WTC11 (cell line): ENCODE measurements around the gene ATCAY. TPM values are rescaled to one million over a fixed set of nuclear protein-coding genes. Genes with fewer than 3 reads are reported as not detected.
"Not testable (repeated sequence)": the region's sequence is repeated elsewhere in the genome, so short reads cannot be mapped to it uniquely, and the experiment has no call there.

Experiments
- ATAC-seq: fragments of 200-7000 bp; cut with Tn5 transposase; 2 replicates; pipeline ENCODE4 v1.10.0; 2021; ENCODE audit warnings: mild to moderate bottlenecking, moderate library complexity
- CTCF ChIA-PET: fragments of 300-600 bp; sonication (Branson Sonifier 250); formaldehyde crosslinking; loops from one replicate; lab custom pipeline; 2021; ENCODE audit warnings: antibody characterized with exemption; lab: Charles Lee
- POLR2A ChIA-PET: fragments of 350-600 bp; sonication (Branson Sonifier 250); formaldehyde crosslinking; loops from one replicate; lab custom pipeline; 2021; ENCODE audit warnings: antibody characterized with exemption; lab: Charles Lee
- DNase-seq: peaks from one replicate; pipeline ENCODE4 v3.0.0; 2021; ENCODE audit warnings: low spot score
- H3K27ac Mint-ChIP-seq: 2 replicates; pipeline ENCODE4 v1.8.0; 2021; ENCODE audit warnings: mixed read lengths
- H3K27me3 Mint-ChIP-seq: 2 replicates; pipeline ENCODE4 v1.8.0; 2021; ENCODE audit warnings: low read depth, mild to moderate bottlenecking, moderate library complexity, mixed read lengths
- H3K36me3 Mint-ChIP-seq: 2 replicates; pipeline ENCODE4 v1.8.0; 2021; ENCODE audit warnings: mixed read lengths
- H3K4me1 Mint-ChIP-seq: 2 replicates; pipeline ENCODE4 v1.8.0; 2022; ENCODE audit warnings: mixed read lengths
- H3K4me3 Mint-ChIP-seq: 2 replicates; pipeline ENCODE4 v1.8.0; 2021; ENCODE audit warnings: mild to moderate bottlenecking, moderate library complexity, mixed read lengths
- H3K9me3 Mint-ChIP-seq: 2 replicates; pipeline ENCODE4 v1.8.0; 2021; ENCODE audit warnings: mixed read lengths
- GRHL2 ChIP-seq: fragments of 250-450 bp; sonication (Bioruptor Pico); IDR thresholded peaks from 2 replicates; pipeline ENCODE4 v1.8.0; 2022; ENCODE audit warnings: mild to moderate bottlenecking, moderate library complexity; ENCODE audit not compliant: insufficient replicate concordance, severe bottlenecking
- GTF2I ChIP-seq: fragments of 250-450 bp; sonication (Bioruptor Pico); conservative IDR thresholded peaks from 2 replicates; pipeline ENCODE4 v1.4.0; 2021; ENCODE audit warnings: mild to moderate bottlenecking
- IRF2 ChIP-seq: sonication (generic); formaldehyde crosslinking; IDR thresholded peaks from 2 replicates; pipeline ENCODE4 v1.8.0; 2022; ENCODE audit warnings: low read depth, missing genetic modification reagents, borderline replicate concordance
- JUN ChIP-seq: sonication (generic); formaldehyde crosslinking; IDR thresholded peaks from 2 replicates; pipeline ENCODE4 v1.8.0; 2023; ENCODE audit warnings: mild to moderate bottlenecking, missing genetic modification reagents
- MXD4 ChIP-seq: fragments of 250-450 bp; sonication (Bioruptor Pico); IDR thresholded peaks from 2 replicates; pipeline ENCODE4 v1.8.0; 2021; ENCODE audit warnings: mild to moderate bottlenecking, moderate library complexity, borderline replicate concordance
- NFYB ChIP-seq: sonication (generic); formaldehyde crosslinking; conservative IDR thresholded peaks from 2 replicates; pipeline ENCODE4 v1.8.0; 2022; ENCODE audit warnings: low read depth, missing genetic modification reagents
- TEAD1 ChIP-seq: sonication (generic); formaldehyde crosslinking; IDR thresholded peaks from 2 replicates; pipeline ENCODE4 v1.8.0; 2022; ENCODE audit warnings: mild to moderate bottlenecking, missing genetic modification reagents
- TEAD4 ChIP-seq: sonication (generic); formaldehyde crosslinking; IDR thresholded peaks from 2 replicates; pipeline ENCODE4 v1.8.0; 2022; ENCODE audit warnings: mild to moderate bottlenecking, missing genetic modification reagents
- ZNF232 ChIP-seq: sonication (generic); formaldehyde crosslinking; IDR thresholded peaks from 2 replicates; pipeline ENCODE4 v1.8.0; 2022; ENCODE audit warnings: mild to moderate bottlenecking, missing genetic modification reagents
- total RNA-seq: library from RNA; stranded (reverse); gene quantifications from 3 replicates; pipeline ENCODE4 v1.2.3, GENCODE V29; 2021
- TF ChIP-seq, protein P1 (sequence below): sonication (generic); formaldehyde crosslinking; IDR thresholded peaks from 2 replicates; pipeline ENCODE4 v1.8.1; 2022; ENCODE audit warnings: low read depth, mild to moderate bottlenecking, moderate library complexity, missing genetic modification reagents, borderline replicate concordance
- TF ChIP-seq, protein P2 (sequence below): fragments of 250-450 bp; sonication (Bioruptor Pico); IDR thresholded peaks from 2 replicates; pipeline ENCODE4 v1.9.0; 2021; ENCODE audit warnings: moderate library complexity, mild to moderate bottlenecking, inconsistent platforms, borderline replicate concordance
- TF ChIP-seq, protein P3 (sequence below): sonication (generic); formaldehyde crosslinking; IDR thresholded peaks from 2 replicates; pipeline ENCODE4 v1.8.1; 2023; ENCODE audit warnings: mild to moderate bottlenecking, missing genetic modification reagents, moderate library complexity
- TF ChIP-seq, protein P4 (sequence below): sonication (generic); formaldehyde crosslinking; IDR thresholded peaks from 2 replicates; pipeline ENCODE4 v1.8.0; 2022; ENCODE audit warnings: missing genetic modification reagents
- TF ChIP-seq, protein P5 (sequence below): fragments of 250-450 bp; sonication (Bioruptor Pico); IDR thresholded peaks from 2 replicates; pipeline ENCODE4 v1.9.0; 2021; ENCODE audit warnings: mild to moderate bottlenecking
- TF ChIP-seq, protein P6 (sequence below): fragments of 250-450 bp; sonication (Bioruptor Pico); IDR thresholded peaks from 2 replicates; pipeline ENCODE4 v1.9.0; 2021; ENCODE audit warnings: mild to moderate bottlenecking, borderline replicate concordance

ATCAY gene
- total RNA-seq, 1 experiment from 2014 or later: 23.5 TPM

DNA sequence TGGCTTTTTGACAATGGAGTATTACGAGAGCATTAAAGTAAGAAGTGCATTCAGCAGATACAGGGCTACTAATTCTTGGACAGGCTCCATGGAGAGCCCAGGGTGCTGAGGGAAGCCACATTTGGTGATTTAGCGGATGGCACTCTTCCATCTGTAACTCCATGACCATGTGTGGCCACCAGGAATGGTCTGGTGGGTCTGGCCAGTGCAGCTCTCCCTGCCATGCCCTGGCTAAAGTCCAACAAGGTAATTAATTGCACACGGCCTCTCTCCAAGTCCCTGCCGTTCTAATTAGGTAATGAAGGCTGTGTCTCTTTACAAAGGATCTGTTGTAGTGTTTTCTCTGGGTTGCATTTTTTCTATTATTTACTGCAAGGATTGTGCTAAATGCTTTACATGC, 7.3 kb upstream of the ATCAY start:
- Mint-ChIP-seq H3K27me3 (peaks cover 39% of the 10 kb centered on the region), H3K36me3 (peaks cover 10% of the 10 kb centered on the region), H3K27ac (no peak overlapping the region), H3K9me3 (peaks cover 7% of the 10 kb centered on the region), H3K4me3 (no peak overlapping the region), H3K4me1 (peaks cover 5% of the 10 kb centered on the region)
- TF ChIP-seq, protein P1, sequence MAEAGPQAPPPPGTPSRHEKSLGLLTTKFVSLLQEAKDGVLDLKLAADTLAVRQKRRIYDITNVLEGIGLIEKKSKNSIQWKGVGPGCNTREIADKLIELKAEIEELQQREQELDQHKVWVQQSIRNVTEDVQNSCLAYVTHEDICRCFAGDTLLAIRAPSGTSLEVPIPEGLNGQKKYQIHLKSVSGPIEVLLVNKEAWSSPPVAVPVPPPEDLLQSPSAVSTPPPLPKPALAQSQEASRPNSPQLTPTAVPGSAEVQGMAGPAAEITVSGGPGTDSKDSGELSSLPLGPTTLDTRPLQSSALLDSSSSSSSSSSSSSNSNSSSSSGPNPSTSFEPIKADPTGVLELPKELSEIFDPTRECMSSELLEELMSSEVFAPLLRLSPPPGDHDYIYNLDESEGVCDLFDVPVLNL (CRISPR knock-in tag): no peak
- no peak for TF ChIP-seq IRF2 (CRISPR knock-in tag)
- TF ChIP-seq, protein P2, sequence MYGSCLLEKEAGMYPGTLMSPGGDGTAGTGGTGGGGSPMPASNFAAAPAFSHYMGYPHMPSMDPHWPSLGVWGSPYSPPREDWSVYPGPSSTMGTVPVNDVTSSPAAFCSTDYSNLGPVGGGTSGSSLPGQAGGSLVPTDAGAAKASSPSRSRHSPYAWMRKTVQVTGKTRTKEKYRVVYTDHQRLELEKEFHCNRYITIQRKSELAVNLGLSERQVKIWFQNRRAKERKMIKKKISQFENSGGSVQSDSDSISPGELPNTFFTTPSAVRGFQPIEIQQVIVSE (CRISPR knock-in tag): no peak
- TF ChIP-seq, protein P3, sequence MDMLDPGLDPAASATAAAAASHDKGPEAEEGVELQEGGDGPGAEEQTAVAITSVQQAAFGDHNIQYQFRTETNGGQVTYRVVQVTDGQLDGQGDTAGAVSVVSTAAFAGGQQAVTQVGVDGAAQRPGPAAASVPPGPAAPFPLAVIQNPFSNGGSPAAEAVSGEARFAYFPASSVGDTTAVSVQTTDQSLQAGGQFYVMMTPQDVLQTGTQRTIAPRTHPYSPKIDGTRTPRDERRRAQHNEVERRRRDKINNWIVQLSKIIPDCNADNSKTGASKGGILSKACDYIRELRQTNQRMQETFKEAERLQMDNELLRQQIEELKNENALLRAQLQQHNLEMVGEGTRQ: no peak
- TF ChIP-seq, protein P4, sequence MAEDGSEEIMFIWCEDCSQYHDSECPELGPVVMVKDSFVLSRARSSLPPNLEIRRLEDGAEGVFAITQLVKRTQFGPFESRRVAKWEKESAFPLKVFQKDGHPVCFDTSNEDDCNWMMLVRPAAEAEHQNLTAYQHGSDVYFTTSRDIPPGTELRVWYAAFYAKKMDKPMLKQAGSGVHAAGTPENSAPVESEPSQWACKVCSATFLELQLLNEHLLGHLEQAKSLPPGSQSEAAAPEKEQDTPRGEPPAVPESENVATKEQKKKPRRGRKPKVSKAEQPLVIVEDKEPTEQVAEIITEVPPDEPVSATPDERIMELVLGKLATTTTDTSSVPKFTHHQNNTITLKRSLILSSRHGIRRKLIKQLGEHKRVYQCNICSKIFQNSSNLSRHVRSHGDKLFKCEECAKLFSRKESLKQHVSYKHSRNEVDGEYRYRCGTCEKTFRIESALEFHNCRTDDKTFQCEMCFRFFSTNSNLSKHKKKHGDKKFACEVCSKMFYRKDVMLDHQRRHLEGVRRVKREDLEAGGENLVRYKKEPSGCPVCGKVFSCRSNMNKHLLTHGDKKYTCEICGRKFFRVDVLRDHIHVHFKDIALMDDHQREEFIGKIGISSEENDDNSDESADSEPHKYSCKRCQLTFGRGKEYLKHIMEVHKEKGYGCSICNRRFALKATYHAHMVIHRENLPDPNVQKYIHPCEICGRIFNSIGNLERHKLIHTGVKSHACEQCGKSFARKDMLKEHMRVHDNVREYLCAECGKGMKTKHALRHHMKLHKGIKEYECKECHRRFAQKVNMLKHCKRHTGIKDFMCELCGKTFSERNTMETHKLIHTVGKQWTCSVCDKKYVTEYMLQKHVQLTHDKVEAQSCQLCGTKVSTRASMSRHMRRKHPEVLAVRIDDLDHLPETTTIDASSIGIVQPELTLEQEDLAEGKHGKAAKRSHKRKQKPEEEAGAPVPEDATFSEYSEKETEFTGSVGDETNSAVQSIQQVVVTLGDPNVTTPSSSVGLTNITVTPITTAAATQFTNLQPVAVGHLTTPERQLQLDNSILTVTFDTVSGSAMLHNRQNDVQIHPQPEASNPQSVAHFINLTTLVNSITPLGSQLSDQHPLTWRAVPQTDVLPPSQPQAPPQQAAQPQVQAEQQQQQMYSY (CRISPR knock-in tag): no peak
- no peak for TF ChIP-seq NFYB (CRISPR knock-in tag)
- no peak for TF ChIP-seq MXD4
- no peak for TF ChIP-seq GTF2I (CRISPR knock-in tag)
- no peak for TF ChIP-seq TEAD4 (CRISPR knock-in tag)
- TF ChIP-seq, protein P5, sequence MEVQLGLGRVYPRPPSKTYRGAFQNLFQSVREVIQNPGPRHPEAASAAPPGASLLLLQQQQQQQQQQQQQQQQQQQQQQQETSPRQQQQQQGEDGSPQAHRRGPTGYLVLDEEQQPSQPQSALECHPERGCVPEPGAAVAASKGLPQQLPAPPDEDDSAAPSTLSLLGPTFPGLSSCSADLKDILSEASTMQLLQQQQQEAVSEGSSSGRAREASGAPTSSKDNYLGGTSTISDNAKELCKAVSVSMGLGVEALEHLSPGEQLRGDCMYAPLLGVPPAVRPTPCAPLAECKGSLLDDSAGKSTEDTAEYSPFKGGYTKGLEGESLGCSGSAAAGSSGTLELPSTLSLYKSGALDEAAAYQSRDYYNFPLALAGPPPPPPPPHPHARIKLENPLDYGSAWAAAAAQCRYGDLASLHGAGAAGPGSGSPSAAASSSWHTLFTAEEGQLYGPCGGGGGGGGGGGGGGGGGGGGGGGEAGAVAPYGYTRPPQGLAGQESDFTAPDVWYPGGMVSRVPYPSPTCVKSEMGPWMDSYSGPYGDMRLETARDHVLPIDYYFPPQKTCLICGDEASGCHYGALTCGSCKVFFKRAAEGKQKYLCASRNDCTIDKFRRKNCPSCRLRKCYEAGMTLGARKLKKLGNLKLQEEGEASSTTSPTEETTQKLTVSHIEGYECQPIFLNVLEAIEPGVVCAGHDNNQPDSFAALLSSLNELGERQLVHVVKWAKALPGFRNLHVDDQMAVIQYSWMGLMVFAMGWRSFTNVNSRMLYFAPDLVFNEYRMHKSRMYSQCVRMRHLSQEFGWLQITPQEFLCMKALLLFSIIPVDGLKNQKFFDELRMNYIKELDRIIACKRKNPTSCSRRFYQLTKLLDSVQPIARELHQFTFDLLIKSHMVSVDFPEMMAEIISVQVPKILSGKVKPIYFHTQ: no peak
- TF ChIP-seq TEAD1 (CRISPR knock-in tag): no peak
- TF ChIP-seq ZNF232 (CRISPR knock-in tag): no peak
- TF ChIP-seq JUN (CRISPR knock-in tag): no peak
- TF ChIP-seq, protein P6, sequence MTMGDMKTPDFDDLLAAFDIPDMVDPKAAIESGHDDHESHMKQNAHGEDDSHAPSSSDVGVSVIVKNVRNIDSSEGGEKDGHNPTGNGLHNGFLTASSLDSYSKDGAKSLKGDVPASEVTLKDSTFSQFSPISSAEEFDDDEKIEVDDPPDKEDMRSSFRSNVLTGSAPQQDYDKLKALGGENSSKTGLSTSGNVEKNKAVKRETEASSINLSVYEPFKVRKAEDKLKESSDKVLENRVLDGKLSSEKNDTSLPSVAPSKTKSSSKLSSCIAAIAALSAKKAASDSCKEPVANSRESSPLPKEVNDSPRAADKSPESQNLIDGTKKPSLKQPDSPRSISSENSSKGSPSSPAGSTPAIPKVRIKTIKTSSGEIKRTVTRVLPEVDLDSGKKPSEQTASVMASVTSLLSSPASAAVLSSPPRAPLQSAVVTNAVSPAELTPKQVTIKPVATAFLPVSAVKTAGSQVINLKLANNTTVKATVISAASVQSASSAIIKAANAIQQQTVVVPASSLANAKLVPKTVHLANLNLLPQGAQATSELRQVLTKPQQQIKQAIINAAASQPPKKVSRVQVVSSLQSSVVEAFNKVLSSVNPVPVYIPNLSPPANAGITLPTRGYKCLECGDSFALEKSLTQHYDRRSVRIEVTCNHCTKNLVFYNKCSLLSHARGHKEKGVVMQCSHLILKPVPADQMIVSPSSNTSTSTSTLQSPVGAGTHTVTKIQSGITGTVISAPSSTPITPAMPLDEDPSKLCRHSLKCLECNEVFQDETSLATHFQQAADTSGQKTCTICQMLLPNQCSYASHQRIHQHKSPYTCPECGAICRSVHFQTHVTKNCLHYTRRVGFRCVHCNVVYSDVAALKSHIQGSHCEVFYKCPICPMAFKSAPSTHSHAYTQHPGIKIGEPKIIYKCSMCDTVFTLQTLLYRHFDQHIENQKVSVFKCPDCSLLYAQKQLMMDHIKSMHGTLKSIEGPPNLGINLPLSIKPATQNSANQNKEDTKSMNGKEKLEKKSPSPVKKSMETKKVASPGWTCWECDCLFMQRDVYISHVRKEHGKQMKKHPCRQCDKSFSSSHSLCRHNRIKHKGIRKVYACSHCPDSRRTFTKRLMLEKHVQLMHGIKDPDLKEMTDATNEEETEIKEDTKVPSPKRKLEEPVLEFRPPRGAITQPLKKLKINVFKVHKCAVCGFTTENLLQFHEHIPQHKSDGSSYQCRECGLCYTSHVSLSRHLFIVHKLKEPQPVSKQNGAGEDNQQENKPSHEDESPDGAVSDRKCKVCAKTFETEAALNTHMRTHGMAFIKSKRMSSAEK (CRISPR knock-in tag): no peak
- TF ChIP-seq GRHL2 (CRISPR knock-in tag): no peak
- ChIA-PET CTCF (no interaction called here), POLR2A (interaction anchor here (0.7 kb wide), 1 partner anchor 112 kb away, joined by 6 read pairs; no protein-coding TSS in a partner anchor)
- ATAC-seq (no peak), DNase-seq (no peak)

DNA sequence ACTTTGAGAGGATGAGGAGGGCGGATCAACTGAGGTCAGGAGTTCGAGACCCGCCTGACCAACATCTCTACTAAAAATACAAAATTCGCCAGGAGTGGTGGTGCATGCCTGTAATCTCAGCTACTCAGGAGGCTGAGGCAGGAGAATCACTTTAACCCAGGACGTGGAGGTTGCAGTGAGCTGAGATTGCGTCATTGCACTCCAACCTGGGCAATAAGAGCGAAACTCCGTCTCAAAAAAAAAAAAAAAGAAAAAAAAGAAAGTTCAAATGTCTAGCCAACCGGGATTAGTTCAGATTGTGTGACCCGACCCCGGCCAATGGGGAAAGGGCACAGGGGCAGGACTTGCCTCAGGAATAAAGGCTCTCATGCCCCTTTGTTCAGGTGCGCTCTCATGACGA, 5.8 kb upstream of the ATCAY start:
- H3K27me3 Mint-ChIP-seq: peaks cover 31% of the 10 kb centered on the region

More for the DNA sequence above, 5.8 kb upstream of the ATCAY start:
- not testable (repeated sequence) for H3K36me3 Mint-ChIP-seq, DNase-seq, H3K27ac Mint-ChIP-seq, ATAC-seq, H3K9me3 Mint-ChIP-seq, H3K4me1 Mint-ChIP-seq, H3K4me3 Mint-ChIP-seq
- CTCF ChIA-PET: interaction anchor here (1.9 kb wide), 1 partner anchor 53 kb away, joined by 4 read pairs; no protein-coding TSS in a partner anchor
- POLR2A ChIA-PET: interaction anchor here (0.6 to 0.7 kb wide), 4 partner anchors 20 to 883 kb away, joined by 3 to 6 read pairs (median 3); no protein-coding TSS in a partner anchor
